PC-9 (cell line): ENCODE results near the gene CNPPD1. TPM values are rescaled to one million over a fixed set of nuclear protein-coding genes. Genes with fewer than 3 reads are reported as not detected.

ENCODE experiments used
- BruUV-seq: library from RNA; stranded (reverse); fragments of 400-500 nt; replicated peaks from 2 replicates; lab custom pipeline; 2021; lab: Mats Ljungman, UMichigan
- CTCF ChIA-PET: fragments of 300-600 bp; sonication (Branson Sonifier 250); formaldehyde crosslinking; loops from one replicate; lab custom pipeline; 2022; ENCODE audit warnings: antibody characterized with exemption; lab: Charles Lee
- POLR2A ChIA-PET: fragments of 300-600 bp; sonication (Branson Sonifier 250); formaldehyde crosslinking; loops from one replicate; lab custom pipeline; 2022; ENCODE audit warnings: antibody characterized with exemption; ENCODE audit not compliant: unreplicated experiment; lab: Charles Lee
- DNase-seq, 2 experiments: peaks; one replicate each; pipeline versions ENCODE4 v3.0.0 to v3.0.0-alpha.2; 2015 to 2022; ENCODE audit warnings: mixed read lengths in 1 of 2
- H2AFZ ChIP-seq: fragments of 200-600 bp; sonication (generic); 2 replicates; pipeline ENCODE4 v1.8.1; 2017; ENCODE audit warnings: antibody characterized with exemption
- H3F3A ChIP-seq: fragments of 200-600 bp; sonication (generic); 2 replicates; pipeline ENCODE4 v1.8.1; 2017; ENCODE audit warnings: antibody characterized with exemption, mild to moderate bottlenecking, low read depth; ENCODE audit not compliant: insufficient read depth
- H3K27ac ChIP-seq: fragments of 200-600 bp; sonication (generic); 2 replicates; pipeline ENCODE4 v1.6.1; 2016; ENCODE audit warnings: mixed run types
- H3K27me3 ChIP-seq: fragments of 200-600 bp; sonication (generic); 2 replicates; pipeline ENCODE4 v1.6.1; 2016; ENCODE audit warnings: low read depth, mixed run types; ENCODE audit not compliant: insufficient read depth
- H3K36me3 ChIP-seq: fragments of 200-600 bp; sonication (generic); 2 replicates; pipeline ENCODE4 v1.6.1; 2016; ENCODE audit warnings: low read depth, mixed run types
- H3K4me1 ChIP-seq: fragments of 200-600 bp; sonication (generic); replicated peaks from 2 replicates; pipeline ENCODE4 v1.6.1; 2016; ENCODE audit warnings: mixed run types; ENCODE audit not compliant: insufficient read depth
- H3K4me2 ChIP-seq: fragments of 200-600 bp; sonication (generic); 2 replicates; pipeline ENCODE4 v1.6.1; 2017; ENCODE audit warnings: mixed run types
- H3K4me3 ChIP-seq: fragments of 200-600 bp; sonication (generic); 2 replicates; pipeline ENCODE4 v1.6.1; 2016; ENCODE audit warnings: mixed run types
- H3K79me2 ChIP-seq: fragments of 200-600 bp; sonication (generic); 2 replicates; pipeline ENCODE4 v1.6.1; 2017; ENCODE audit warnings: low read depth, mixed run types
- H3K9me2 ChIP-seq: fragments of 200-600 bp; sonication (generic); 2 replicates; pipeline ENCODE4 v1.8.1; 2017; ENCODE audit warnings: mild to moderate bottlenecking; ENCODE audit not compliant: insufficient read depth
- H3K9me3 ChIP-seq: fragments of 200-600 bp; sonication (generic); 2 replicates; pipeline ENCODE4 v1.8.1; 2016; ENCODE audit warnings: low read depth; ENCODE audit not compliant: insufficient read depth
- H4K20me1 ChIP-seq: fragments of 200-600 bp; sonication (generic); 2 replicates; pipeline ENCODE4 v1.8.1; 2017; ENCODE audit not compliant: insufficient read depth
- EZH2 ChIP-seq: fragments of 200-600 bp; sonication (generic); IDR thresholded peaks from 2 replicates; pipeline ENCODE4 v1.8.0; 2017; ENCODE audit warnings: antibody characterized with exemption, low read depth
- intact Hi-C: fragments of 100-400 bp; cut with micrococcal nuclease; formaldehyde crosslinking; loops from one replicate; pipeline ENCODE4 v1.10.0; 2022; ENCODE audit not compliant: unreplicated experiment
- total RNA-seq: library from RNA; stranded (reverse); gene quantifications from 2 replicates; pipeline ENCODE4 v1.2.3, GENCODE V29; 2021
- TF ChIP-seq, protein P1 (sequence below): fragments of 200-600 bp; sonication (generic); conservative IDR thresholded peaks from 2 replicates; pipeline ENCODE4 v1.6.1; 2017; ENCODE audit warnings: mixed run types, antibody characterized with exemption, mild to moderate bottlenecking, moderate library complexity

The CNPPD1 gene
- total RNA-seq, 1 experiment from 2014 or later = 37.1 TPM

DNA sequence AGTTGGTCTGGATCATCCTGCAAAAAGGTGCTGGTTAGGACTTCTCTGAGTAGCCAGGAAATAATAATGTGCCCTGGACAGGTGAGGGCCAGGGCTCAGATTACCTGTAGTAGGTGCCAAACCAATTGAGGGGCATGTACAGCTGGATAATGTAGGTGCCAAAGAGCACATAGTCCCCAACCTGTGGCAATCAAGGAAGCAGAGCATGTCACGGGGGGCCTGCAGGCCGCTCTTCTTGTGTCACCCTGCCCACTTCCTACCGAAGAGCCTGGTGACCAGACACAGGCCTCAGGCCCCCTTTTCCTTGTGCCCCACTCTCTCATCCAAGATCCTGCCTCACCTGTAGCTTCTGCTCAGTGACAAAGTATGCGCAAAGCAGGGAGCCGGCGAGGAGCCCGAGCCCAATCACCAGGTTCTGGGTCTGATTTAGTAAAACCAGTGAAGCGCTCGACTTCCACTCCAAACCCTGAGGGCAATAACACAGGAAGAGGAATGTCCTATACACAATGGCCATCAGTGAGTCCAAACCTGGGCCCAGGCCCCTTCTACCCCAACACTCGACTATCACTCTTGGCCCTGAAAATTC is 36.9 kb upstream of the CNPPD1 start:
- ChIA-PET CTCF (no interaction called here), POLR2A (no interaction called here)
- Histone ChIP-seq H3K36me3 (no peaks in the 10 kb centered on the region), H3K27ac (no peak overlapping the region), H3K4me3 (no peak overlapping the region), H4K20me1 (no peaks in the 10 kb centered on the region), H3K4me1 (peaks cover 13% of the 10 kb centered on the region), H3K9me3 (no peaks in the 10 kb centered on the region), H3F3A (peaks cover 7% of the 10 kb centered on the region; the same call in 1 of the 2 replicates), H3K4me2 (no peak overlapping the region), H3K9me2 (no peaks in the 10 kb centered on the region), H2AFZ (no peak overlapping the region), H3K27me3 (no peaks in the 10 kb centered on the region), H3K79me2 (peaks cover 7% of the 10 kb centered on the region)
- TF ChIP-seq, protein P1, sequence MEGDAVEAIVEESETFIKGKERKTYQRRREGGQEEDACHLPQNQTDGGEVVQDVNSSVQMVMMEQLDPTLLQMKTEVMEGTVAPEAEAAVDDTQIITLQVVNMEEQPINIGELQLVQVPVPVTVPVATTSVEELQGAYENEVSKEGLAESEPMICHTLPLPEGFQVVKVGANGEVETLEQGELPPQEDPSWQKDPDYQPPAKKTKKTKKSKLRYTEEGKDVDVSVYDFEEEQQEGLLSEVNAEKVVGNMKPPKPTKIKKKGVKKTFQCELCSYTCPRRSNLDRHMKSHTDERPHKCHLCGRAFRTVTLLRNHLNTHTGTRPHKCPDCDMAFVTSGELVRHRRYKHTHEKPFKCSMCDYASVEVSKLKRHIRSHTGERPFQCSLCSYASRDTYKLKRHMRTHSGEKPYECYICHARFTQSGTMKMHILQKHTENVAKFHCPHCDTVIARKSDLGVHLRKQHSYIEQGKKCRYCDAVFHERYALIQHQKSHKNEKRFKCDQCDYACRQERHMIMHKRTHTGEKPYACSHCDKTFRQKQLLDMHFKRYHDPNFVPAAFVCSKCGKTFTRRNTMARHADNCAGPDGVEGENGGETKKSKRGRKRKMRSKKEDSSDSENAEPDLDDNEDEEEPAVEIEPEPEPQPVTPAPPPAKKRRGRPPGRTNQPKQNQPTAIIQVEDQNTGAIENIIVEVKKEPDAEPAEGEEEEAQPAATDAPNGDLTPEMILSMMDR = no peak
- TF ChIP-seq EZH2 = no peak
- intact Hi-C loops = no loop called here
- DNase-seq = no peak
- no TSS peak for BruUV-seq

DNA sequence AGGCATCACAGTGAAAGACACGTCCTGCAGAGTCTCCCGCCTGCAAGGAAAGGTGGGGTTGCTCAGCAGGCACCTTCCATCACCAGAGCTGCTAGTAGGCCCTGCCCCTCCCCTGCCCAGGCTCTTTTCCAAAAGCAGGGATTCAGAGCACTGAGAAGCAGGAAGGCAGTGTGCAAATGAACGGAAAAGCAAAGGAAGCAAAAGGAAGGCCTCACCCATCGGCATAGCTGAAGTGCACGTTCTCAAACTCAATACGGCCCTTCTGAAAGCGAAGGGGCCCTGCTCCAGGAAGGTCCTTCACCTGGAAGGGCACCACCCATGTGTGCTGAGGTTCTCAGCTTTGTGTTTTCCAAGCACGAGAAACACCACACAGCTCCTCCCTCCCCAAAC is 36.3 kb upstream of the CNPPD1 start:
- Histone ChIP-seq H2AFZ (no peak overlapping the region), H4K20me1 (no peaks in the 10 kb centered on the region), H3K27me3 (no peaks in the 10 kb centered on the region), H3K36me3 (no peaks in the 10 kb centered on the region), H3K9me2 (no peaks in the 10 kb centered on the region), H3K79me2 (peaks cover 7% of the 10 kb centered on the region), H3K4me2 (no peak overlapping the region), H3K4me1 (peaks cover 16% of the 10 kb centered on the region), H3K4me3 (no peak overlapping the region), H3K27ac (no peak overlapping the region), H3F3A (peaks cover 1% of the 10 kb centered on the region; the same call in 1 of the 2 replicates), H3K9me3 (no peaks in the 10 kb centered on the region)
- ChIA-PET CTCF (no interaction called here), POLR2A (interaction anchor here (0.6 kb wide), 1 partner anchor 932 kb away, joined by 5 read pairs; no protein-coding TSS in a partner anchor)
- intact Hi-C loops = no loop called here
- TF ChIP-seq, protein P1 = no peak
- TF ChIP-seq EZH2 = no peak
- no peak for DNase-seq
- BruUV-seq = no TSS peak

DNA sequence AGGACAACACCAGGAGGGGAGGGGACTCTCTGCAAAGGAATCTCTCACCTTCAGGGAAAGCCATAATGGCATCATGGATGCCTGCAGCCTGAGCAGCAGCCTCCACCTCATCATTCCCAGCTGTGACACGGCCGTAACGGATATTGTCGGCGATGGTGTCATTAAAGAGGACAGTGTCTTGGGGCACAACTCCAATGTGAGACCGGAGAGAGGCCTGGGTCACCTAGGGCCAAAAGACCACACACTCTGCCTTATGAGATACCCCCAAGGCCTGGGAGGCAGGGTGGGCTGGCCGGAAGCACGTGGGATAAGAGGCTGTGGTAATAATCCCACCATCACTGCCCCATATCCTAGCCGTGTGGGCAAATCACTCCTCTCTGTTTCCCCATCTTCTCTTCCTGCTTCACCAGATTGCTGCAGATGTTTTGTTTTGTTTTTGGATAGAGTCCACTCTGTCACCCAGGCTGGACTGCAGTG is 34.2 kb upstream of the CNPPD1 start:
- no TSS peak for BruUV-seq
- Histone ChIP-seq H3F3A (peaks cover 12% of the 10 kb centered on the region; the same call in 1 of the 2 replicates), H3K27me3 (no peaks in the 10 kb centered on the region), H3K4me1 (peaks cover 15% of the 10 kb centered on the region), H3K79me2 (no peaks in the 10 kb centered on the region), H4K20me1 (no peaks in the 10 kb centered on the region), H3K9me2 (no peaks in the 10 kb centered on the region), H3K4me2 (no peak overlapping the region), H2AFZ (no peak overlapping the region), H3K4me3 (no peak overlapping the region), H3K36me3 (no peaks in the 10 kb centered on the region), H3K27ac (no peak overlapping the region), H3K9me3 (no peaks in the 10 kb centered on the region)
- no peak for DNase-seq
- TF ChIP-seq, protein P1 = no peak
- no peak for TF ChIP-seq EZH2
- ChIA-PET CTCF (interaction anchor here (0.6 kb wide), 1 partner anchor 84 kb away, joined by 4 read pairs; no protein-coding TSS in a partner anchor), POLR2A (interaction anchor here (0.6 to 0.7 kb wide), 2 partner anchors 52 to 69 kb away, joined by 4 to 7 read pairs; partner anchors contain the start of gene DNAJB2)
- intact Hi-C loops = loop anchor here (1.0 kb wide), 1 partner anchor 40 kb away; no protein-coding TSS in a partner anchor
